Effector memory CD4-positive, alpha-beta T cell (primary cell): Measurements from ENCODE around the gene SLC38A8.

Source experiments
- DNase-seq, 3 donors: peaks; one replicate each; pipeline ENCODE4 v3.0.0-alpha.2; 2020
- H3K27ac ChIP-seq: 2 replicates; pipeline ENCODE4 v1.7.0; 2013; ENCODE audit warnings: mild to moderate bottlenecking, low read length, moderate library complexity; ENCODE audit not compliant: insufficient read depth, poor library complexity, severe bottlenecking
- H3K27me3 ChIP-seq: replicated peaks from 2 replicates; pipeline ENCODE4 v1.7.0; 2013; ENCODE audit warnings: mild to moderate bottlenecking, low read length; ENCODE audit not compliant: insufficient read depth, control insufficient read depth, poor library complexity, severe bottlenecking
- H3K36me3 ChIP-seq: 2 replicates; pipeline ENCODE4 v1.7.0; 2013; ENCODE audit warnings: mild to moderate bottlenecking, low read length, moderate library complexity; ENCODE audit not compliant: control insufficient read depth, insufficient read depth
- H3K4me1 ChIP-seq: 2 replicates; pipeline ENCODE4 v1.7.0; 2013; ENCODE audit warnings: low read length, mild to moderate bottlenecking; ENCODE audit not compliant: control insufficient read depth, insufficient read depth, poor library complexity, severe bottlenecking
- H3K4me3 ChIP-seq: 2 replicates; pipeline ENCODE4 v1.7.0; 2013; ENCODE audit warnings: low read length, low read depth, mild to moderate bottlenecking; ENCODE audit not compliant: insufficient read depth, poor library complexity, severe bottlenecking
- H3K9me3 ChIP-seq: 2 replicates; pipeline ENCODE4 v1.7.0; 2013; ENCODE audit warnings: mild to moderate bottlenecking, low read length, moderate library complexity; ENCODE audit not compliant: control insufficient read depth

SLC38A8 gene

DNA sequence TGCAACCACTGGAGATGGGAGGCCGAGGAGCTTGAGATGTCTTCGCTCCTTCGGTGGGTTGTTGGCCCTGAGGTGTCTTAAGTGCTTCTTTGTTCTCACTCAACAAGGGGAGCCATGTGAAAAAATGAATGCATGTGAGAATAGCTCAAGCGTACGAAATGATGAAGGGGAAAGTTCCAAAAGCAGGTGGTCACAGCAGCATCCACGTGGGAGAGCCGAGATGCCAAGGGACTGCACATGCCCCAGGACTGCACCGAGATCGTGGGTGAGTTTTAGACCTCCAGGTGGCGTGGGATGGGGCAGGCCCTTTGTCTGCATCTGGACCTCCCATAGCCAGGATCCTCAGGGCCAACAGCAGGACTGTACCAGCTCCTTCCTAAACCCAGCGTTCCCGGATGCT, 8.1 kb downstream of the SLC38A8 start:
- no peaks in the 10 kb centered on the region for H3K36me3 ChIP-seq
- no peaks in the 10 kb centered on the region for H3K9me3 ChIP-seq
- H3K4me1 ChIP-seq = no peaks in the 10 kb centered on the region
- no peak overlapping the region for H3K27ac ChIP-seq
- no peak overlapping the region for H3K4me3 ChIP-seq
- DNase-seq = no peak
- H3K27me3 ChIP-seq = no peaks in the 10 kb centered on the region

DNA sequence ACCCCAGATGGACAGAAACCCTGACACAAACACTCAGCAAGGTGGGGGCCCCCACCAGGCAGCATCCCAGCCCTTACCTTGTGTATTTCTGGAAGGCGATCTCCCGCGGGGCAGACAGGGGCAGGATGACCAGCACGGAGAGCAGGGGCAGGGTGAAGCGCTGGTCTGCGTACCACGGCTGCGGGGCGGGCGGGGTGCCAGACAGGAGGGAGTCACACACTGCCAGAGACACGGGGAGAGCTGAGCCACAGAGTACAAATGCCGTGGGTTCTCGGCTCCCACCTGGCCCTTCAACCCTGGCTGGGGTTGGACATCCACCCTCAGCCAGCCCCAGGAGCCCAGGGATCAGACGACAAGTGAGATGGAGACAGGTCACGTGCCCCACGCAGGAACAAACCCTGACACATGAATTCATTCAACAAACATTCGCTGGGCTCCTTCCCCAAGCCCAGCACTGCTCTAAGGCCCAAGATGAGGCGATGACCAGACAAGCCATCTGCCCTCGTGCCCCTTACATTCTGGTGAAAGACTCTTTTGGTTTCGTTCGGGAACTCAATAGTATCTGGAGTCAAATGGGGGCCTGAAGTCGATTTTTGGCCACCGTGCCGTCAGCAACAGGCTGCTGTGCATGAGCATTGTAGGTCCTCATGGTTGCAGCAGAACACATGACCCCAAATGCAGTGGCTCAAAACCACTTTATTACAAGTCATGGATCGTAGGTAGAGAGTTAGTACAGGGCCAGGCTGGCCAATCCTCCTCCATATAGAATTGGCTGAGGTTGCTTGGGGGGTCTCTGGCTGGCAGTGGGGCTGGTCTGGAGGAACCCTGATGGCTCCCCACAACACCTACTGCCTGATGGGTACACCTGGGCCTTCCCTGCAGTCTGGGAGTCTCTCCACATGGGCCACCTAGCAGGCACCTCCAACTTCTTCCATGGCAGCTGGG, 9.1 kb downstream of the SLC38A8 start:
- no peak overlapping the region for H3K27ac ChIP-seq
- DNase-seq = no peak
- no peaks in the 10 kb centered on the region for H3K4me1 ChIP-seq
- no peaks in the 10 kb centered on the region for H3K9me3 ChIP-seq
- no peaks in the 10 kb centered on the region for H3K27me3 ChIP-seq
- no peak overlapping the region for H3K4me3 ChIP-seq
- H3K36me3 ChIP-seq = no peaks in the 10 kb centered on the region

DNA sequence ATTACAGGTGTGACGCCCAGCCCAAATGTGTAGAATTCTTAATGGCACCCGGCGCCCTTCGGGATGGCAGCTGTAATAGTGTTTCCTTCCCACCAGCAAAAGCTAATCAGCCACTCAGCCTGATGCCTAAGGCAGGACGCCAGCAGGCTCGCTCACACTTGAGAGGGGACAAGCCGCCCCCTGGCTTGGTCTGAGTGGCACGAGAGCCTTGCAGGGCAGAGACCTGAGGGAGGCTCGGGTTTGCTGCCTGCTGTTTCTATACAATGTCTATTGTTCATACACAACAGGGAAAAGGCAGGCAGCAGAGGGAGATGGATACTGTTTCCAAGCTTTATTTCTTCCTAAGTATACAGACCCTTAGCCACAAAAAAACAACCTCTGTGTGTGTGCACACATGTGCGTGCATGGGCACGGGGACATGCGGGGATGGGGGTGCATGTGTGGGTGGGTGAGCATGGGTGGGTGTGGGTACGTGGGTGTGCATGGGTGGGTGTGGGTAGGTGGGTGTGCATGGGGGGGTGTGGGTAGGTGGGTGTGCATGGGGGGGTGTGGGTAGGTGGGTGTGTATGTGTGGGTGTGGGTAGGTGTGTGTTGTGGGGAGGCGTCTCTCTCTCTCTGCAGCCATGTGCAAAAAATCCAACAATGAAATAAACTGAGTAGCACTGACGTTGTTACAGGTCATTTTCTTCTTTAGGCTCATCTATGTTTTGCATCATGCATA, 10.0 kb downstream of the SLC38A8 start:
- H3K36me3 ChIP-seq = no peaks in the 10 kb centered on the region
- H3K27ac ChIP-seq = no peak overlapping the region
- H3K4me3 ChIP-seq = no peak overlapping the region
- no peaks in the 10 kb centered on the region for H3K9me3 ChIP-seq
- H3K27me3 ChIP-seq = no peaks in the 10 kb centered on the region
- no peak for DNase-seq
- H3K4me1 ChIP-seq = no peaks in the 10 kb centered on the region

DNA sequence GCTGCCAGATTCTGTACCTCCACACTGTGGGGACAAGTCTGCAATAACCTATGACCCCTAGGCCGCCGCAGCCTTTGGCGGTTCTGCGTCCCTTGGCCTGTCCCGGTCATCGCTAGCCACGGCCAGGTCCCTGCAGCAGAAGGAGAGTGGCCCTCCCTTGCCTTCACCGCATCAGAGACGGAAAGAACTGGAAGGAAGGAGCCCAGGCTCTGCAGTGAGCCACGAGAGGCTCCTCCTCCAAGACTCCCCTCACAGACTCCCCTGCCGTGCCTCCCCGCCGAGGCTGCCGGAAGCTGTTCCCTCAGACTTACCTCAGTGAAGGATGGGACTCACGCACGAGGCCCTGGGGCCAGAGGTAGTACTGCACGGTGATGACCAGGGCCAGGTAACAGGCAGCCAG, 11.0 kb downstream of the SLC38A8 start:
- DNase-seq = no peak
- H3K4me1 ChIP-seq = no peaks in the 10 kb centered on the region
- no peak overlapping the region for H3K4me3 ChIP-seq
- no peak overlapping the region for H3K27ac ChIP-seq
- no peaks in the 10 kb centered on the region for H3K9me3 ChIP-seq
- no peaks in the 10 kb centered on the region for H3K36me3 ChIP-seq
- H3K27me3 ChIP-seq = no peaks in the 10 kb centered on the region

DNA sequence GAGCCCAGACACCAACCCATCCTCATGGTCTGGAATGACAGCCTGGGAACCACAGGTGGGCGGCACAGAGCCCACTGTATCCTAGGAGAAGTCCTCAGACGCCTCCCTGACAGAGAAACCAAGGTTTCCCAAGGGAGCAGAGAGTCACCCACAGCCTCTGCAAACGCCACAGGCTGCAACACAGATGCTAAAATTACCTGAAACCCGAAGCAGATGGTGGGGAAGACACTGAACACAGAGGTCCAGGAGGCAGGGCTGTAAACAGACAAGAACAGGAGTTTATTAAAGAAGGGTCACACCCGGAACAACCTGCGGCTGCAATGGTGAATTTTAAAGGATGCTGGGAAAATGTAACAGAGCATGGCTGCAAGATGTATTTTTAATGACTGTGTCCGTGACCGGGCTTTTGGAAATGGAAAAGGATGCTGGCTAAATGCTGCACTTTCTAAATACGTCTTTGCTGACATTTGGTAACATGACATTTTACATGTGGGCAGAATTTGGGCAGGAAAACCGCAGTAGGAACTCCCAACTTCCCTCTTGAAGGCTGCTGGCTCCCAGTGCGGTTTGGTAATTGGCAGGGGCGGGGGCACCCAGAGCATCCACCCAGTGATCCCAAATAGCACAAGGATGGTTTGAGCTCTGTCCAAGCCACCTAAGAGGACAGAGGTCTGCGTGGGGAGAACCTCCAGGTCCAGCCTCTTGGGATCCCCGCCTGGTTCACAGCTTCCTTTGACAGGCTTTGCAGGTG, 13.1 kb downstream of the SLC38A8 start:
- Histone ChIP-seq H3K27me3 (no peaks in the 10 kb centered on the region), H3K4me1 (no peaks in the 10 kb centered on the region), H3K27ac (no peak overlapping the region)

DNA sequence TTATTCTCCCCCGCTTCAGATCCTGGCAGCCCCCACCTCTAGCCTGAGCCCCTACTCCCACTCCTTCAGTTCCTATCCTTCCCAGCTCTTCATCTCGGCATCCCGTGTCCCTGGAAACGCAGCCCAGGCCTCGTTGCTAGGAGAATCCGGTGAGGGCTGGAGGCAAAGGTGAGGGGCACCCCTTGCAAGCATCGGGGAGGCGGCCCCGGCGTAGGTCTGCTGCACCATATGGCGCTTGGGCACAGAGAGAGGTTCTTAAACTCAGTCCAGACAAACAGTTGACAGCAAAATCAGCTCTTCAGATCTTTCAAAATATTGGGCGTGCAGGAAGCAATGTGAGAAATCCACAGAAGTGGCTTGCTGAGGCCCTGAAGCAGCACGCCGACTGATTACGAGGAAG, 15.0 kb downstream of the SLC38A8 start:
- no peaks in the 10 kb centered on the region for H3K27me3 ChIP-seq
- H3K36me3 ChIP-seq = no peaks in the 10 kb centered on the region
- no peaks in the 10 kb centered on the region for H3K9me3 ChIP-seq
- H3K4me1 ChIP-seq = no peaks in the 10 kb centered on the region
- no peak overlapping the region for H3K4me3 ChIP-seq
- no peak for DNase-seq
- no peak overlapping the region for H3K27ac ChIP-seq

More for the DNA sequence above, 13.1 kb downstream of the SLC38A8 start:
- H3K9me3 ChIP-seq = no peaks in the 10 kb centered on the region
- H3K36me3 ChIP-seq = no peaks in the 10 kb centered on the region
- H3K4me3 ChIP-seq = no peak overlapping the region
- DNase-seq = no peak

DNA sequence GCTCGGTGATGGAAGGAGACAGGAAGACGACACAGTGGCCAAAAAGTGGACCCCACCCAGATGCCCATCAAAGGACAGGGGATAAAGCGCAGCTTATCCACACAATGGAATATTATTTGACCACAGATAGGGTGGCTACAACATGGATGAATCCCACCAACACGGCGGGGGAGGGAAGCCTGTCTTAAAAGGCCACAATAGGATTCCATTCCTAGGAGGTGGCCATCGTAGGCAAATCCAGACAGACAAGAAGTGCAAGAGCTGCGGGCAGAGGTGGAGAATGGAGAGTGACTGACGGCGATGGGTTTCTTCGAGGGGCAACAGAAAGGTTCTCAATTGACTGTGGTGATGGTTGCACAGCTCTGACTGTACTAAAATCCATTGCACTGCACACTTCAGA, 16.0 kb downstream of the SLC38A8 start:
- Histone ChIP-seq H3K4me3 (no peak overlapping the region), H3K27ac (no peak overlapping the region), H3K4me1 (no peaks in the 10 kb centered on the region), H3K27me3 (no peaks in the 10 kb centered on the region), H3K9me3 (no peaks in the 10 kb centered on the region), H3K36me3 (no peaks in the 10 kb centered on the region)
- DNase-seq = no peak

DNA sequence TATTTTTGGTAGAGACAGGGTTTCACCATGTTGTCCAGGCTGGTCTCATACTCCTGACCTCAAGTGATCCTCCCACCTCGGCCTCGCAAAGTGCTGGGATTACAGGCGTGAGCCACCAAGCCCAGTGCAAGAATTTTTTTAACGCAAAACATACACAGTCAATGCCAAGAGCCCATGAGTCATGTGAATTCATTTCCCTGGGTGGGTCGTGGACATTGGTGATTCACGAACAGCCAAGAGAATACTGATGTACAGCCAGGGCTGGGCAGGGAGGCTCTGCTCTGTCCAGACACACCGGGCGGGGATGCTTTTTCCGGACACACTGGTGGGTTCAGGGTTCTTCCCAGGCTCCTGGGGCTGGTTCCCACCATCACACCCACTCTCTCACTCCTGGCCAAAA, 17.7 kb downstream of the SLC38A8 start:
- H3K27ac ChIP-seq = no peak overlapping the region
- DNase-seq = no peak
- no peaks in the 10 kb centered on the region for H3K27me3 ChIP-seq
- H3K9me3 ChIP-seq = no peaks in the 10 kb centered on the region
- H3K4me1 ChIP-seq = no peaks in the 10 kb centered on the region
- no peaks in the 10 kb centered on the region for H3K36me3 ChIP-seq
- no peak overlapping the region for H3K4me3 ChIP-seq

DNA sequence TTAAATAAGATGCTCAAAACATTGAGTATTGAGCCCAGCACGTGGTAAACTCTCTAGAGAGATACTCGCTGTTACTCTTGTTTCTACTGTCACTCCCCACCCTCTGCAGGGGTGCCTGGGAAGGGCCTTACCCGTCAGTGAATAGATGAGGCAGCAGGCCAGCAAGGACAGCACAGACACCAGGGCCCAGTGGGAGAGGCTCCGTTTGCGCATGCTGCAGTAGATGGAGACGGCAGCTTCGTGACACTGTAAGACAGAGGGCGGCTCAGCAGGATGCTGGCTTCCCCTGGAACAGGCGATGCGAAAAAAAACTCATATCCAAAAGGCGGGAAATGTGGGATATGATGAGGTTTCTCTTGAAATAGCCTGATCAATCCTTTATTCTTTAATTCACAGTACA, 20.0 kb downstream of the SLC38A8 start:
- Histone ChIP-seq H3K27ac (no peak overlapping the region), H3K27me3 (no peaks in the 10 kb centered on the region), H3K36me3 (no peaks in the 10 kb centered on the region), H3K4me1 (no peaks in the 10 kb centered on the region), H3K4me3 (no peak overlapping the region), H3K9me3 (no peaks in the 10 kb centered on the region)
- DNase-seq = no peak
